Head of caudate nucleus (tissue), 42 donors: Measurements from ENCODE around the gene MAP1LC3B.
"Not testable (repeated sequence)": the region's sequence is repeated elsewhere in the genome, so short reads cannot be mapped to it uniquely, and the experiment has no call there.

Experiments used
- DNase-seq, 42 donors: peaks; one replicate each; pipeline versions ENCODE4 v3.0.0 to v3.0.0-alpha.2; 2020 to 2021; ENCODE audit warnings: mixed read lengths in 7 of 42
- intact Hi-C: fragments of 100-400 bp; cut with DNase I; formaldehyde crosslinking; loops from one replicate; pipeline ENCODE4 v1.15.0; 2022

MAP1LC3B gene

GRCh38 chr16:87375426-87376135, 16.6 kb upstream of the MAP1LC3B start:
- intact Hi-C loops, result no loop called here
- no peak for DNase-seq

- no peak for DNase-seq
- intact Hi-C loops, result no loop called here
Observed at GRCh38 chr16:87376660-87377059, 15.5 kb upstream of the MAP1LC3B start.

GRCh38 chr16:87379312-87379752, 12.8 kb upstream of the MAP1LC3B start:
- intact Hi-C loops, result not testable (repeated sequence)
- peak in 1 of 42 donors; percentile 0 for DNase-seq

- intact Hi-C loops, result loop anchor here (5.0 to 10.0 kb wide), 2 partner anchors 63 to 826 kb away; partner anchors contain the start of genes C16orf95 and MTHFSD
- DNase-seq, result peak in 1 of 42 donors; percentile 15
Observed at GRCh38 chr16:87380403-87380802, 11.7 kb upstream of the MAP1LC3B start.

GRCh38 chr16:87380881-87381280, 11.3 kb upstream of the MAP1LC3B start:
- intact Hi-C loops, result loop anchor here (5.0 to 10.0 kb wide), 2 partner anchors 64 to 826 kb away; partner anchors contain the start of genes C16orf95 and MTHFSD

GRCh38 chr16:87382023-87382785, 9.9 kb upstream of the MAP1LC3B start:
- DNase-seq, result no peak
- intact Hi-C loops, result loop anchor here (5.0 to 10.0 kb wide), 2 partner anchors 65 to 827 kb away; partner anchors contain the start of genes C16orf95 and MTHFSD

More at GRCh38 chr16:87380881-87381280, 11.3 kb upstream of the MAP1LC3B start:
- DNase-seq, result peak in 1 of 42 donors; percentile 1

GRCh38 chr16:87383505-87384161, 8.5 kb upstream of the MAP1LC3B start, which contains the start of gene FBXO31:
FBXO31 (minus strand) TSS chr16:87383776; CDS start chr16:87383744, 32 bp downstream.
- intact Hi-C loops, result loop anchor here (5.0 to 10.0 kb wide), 2 partner anchors 66 to 829 kb away; partner anchors contain the start of genes C16orf95 and MTHFSD
- peak; percentile 71 to 97 (median 94) for DNase-seq

- DNase-seq, result peak in 33 of 42 donors; percentile 25 to 82 (median 67)
- intact Hi-C loops, result loop anchor here (5.0 to 10.0 kb wide), 2 partner anchors 67 to 830 kb away; partner anchors contain the start of genes C16orf95 and MTHFSD
Observed at GRCh38 chr16:87384162-87384874, 7.8 kb upstream of the MAP1LC3B start.

- intact Hi-C loops, result loop anchor here (5.0 to 10.0 kb wide), 2 partner anchors 68 to 830 kb away; partner anchors contain the start of genes C16orf95 and MTHFSD
- DNase-seq, result not testable (repeated sequence)
Observed at GRCh38 chr16:87384875-87385167, 7.3 kb upstream of the MAP1LC3B start.

- DNase-seq, result peak; percentile 77 to 97 (median 94)
- intact Hi-C loops, result loop anchor here (10.0 kb wide), 1 partner anchor 833 kb away; the partner anchor contains the start of gene MTHFSD
Observed at GRCh38 chr16:87387942-87388817, 4.0 kb upstream of the MAP1LC3B start.

GRCh38 chr16:87388818-87389134, 3.4 kb upstream of the MAP1LC3B start:
- intact Hi-C loops, result loop anchor here (10.0 kb wide), 1 partner anchor 834 kb away; the partner anchor contains the start of gene MTHFSD

GRCh38 chr16:87389245-87389644, 2.9 kb upstream of the MAP1LC3B start:
- intact Hi-C loops, result loop anchor here (10.0 kb wide), 1 partner anchor 834 kb away; the partner anchor contains the start of gene MTHFSD
- DNase-seq, result peak in 1 of 42 donors; percentile 2

More at GRCh38 chr16:87388818-87389134, 3.4 kb upstream of the MAP1LC3B start:
- no peak for DNase-seq

GRCh38 chr16:87389914-87390313, 2.2 kb upstream of the MAP1LC3B start:
- intact Hi-C loops, result loop anchor here (5.0 to 10.0 kb wide), 3 partner anchors 102 to 835 kb away; partner anchors contain the start of genes MTHFSD and ZCCHC14
- DNase-seq, result peak in 1 of 42 donors; percentile 6

- intact Hi-C loops, result loop anchor here (5.0 to 10.0 kb wide), 2 partner anchors 102 to 244 kb away; partner anchors contain the start of gene ZCCHC14
- peak in 1 of 42 donors; percentile 15 for DNase-seq
Observed at GRCh38 chr16:87390641-87391323, 1.4 kb upstream of the MAP1LC3B start.

GRCh38 chr16:87391324-87391949, 699 bp upstream of the MAP1LC3B start:
- DNase-seq, result peak in 27 of 42 donors; percentile 22 to 70 (median 49)
- intact Hi-C loops, result loop anchor here (5.0 to 10.0 kb wide), 2 partner anchors 101 to 243 kb away; partner anchors contain the start of gene ZCCHC14
